ENCODE results near the gene TBX20.
A peak's percentile ranks its signal among the peaks of the same experiment; 100 is the strongest.
"Not testable (repeated sequence)": the region's sequence is repeated elsewhere in the genome, so short reads cannot be mapped to it uniquely, and the experiment has no call there.

TBX20 gene

GRCh38 chr7:35255443-35256255, 1.7 kb upstream of the TBX20 start:
- no peak for DNase-seq (ENCODE audit: low read depth)

GRCh38 chr7:35254496-35255442, 869 bp upstream of the TBX20 start:
- DNase-seq (ENCODE audit: low read depth): no peak

GRCh38 chr7:35253460-35253709, 515 bp downstream of the TBX20 start:
- DNase-seq (ENCODE audit: low read depth): no peak

- no peak for DNase-seq (ENCODE audit: low read depth)
Observed at GRCh38 chr7:35252612-35253459, 1.1 kb downstream of the TBX20 start.

GRCh38 chr7:35251606-35252310, 2.1 kb downstream of the TBX20 start:
- DNase-seq (ENCODE audit: low read depth): no peak

GRCh38 chr7:35250941-35251340, 3.0 kb downstream of the TBX20 start:
- DNase-seq (ENCODE audit: low read depth): no peak

GRCh38 chr7:35250452-35250851, 3.4 kb downstream of the TBX20 start:
- DNase-seq (ENCODE audit: low read depth): no peak

- no peak for DNase-seq (ENCODE audit: low read depth)
Observed at GRCh38 chr7:35249537-35249907, 4.4 kb downstream of the TBX20 start.

- no peak for DNase-seq (ENCODE audit: low read depth)
Observed at GRCh38 chr7:35248576-35249536, 5.0 kb downstream of the TBX20 start.

GRCh38 chr7:35246819-35247218, 7.1 kb downstream of the TBX20 start:
- DNase-seq (ENCODE audit: low read depth): no peak

- DNase-seq (ENCODE audit: low read depth): no peak
Observed at GRCh38 chr7:35241884-35242283, 12.0 kb downstream of the TBX20 start.

- DNase-seq (ENCODE audit: low read depth): no peak
Observed at GRCh38 chr7:35241436-35241835, 12.5 kb downstream of the TBX20 start.

GRCh38 chr7:35241008-35241407, 12.9 kb downstream of the TBX20 start:
- not testable (repeated sequence) for DNase-seq (ENCODE audit: low read depth)

- DNase-seq (ENCODE audit: low read depth): not testable (repeated sequence)
Observed at GRCh38 chr7:35238456-35238855, 15.4 kb downstream of the TBX20 start.

GRCh38 chr7:35232994-35233393, 20.9 kb downstream of the TBX20 start:
- DNase-seq (ENCODE audit: low read depth): no peak

GRCh38 chr7:35231221-35231620, 22.7 kb downstream of the TBX20 start:
- not testable (repeated sequence) for DNase-seq (ENCODE audit: low read depth)

GRCh38 chr7:35229116-35229780, 24.7 kb downstream of the TBX20 start:
- DNase-seq (ENCODE audit: low read depth): not testable (repeated sequence)

GRCh38 chr7:35228496-35229051, 25.3 kb downstream of the TBX20 start:
- DNase-seq (ENCODE audit: low read depth): not testable (repeated sequence)

- DNase-seq (ENCODE audit: low read depth): peak; percentile 45
Observed at GRCh38 chr7:35227438-35227837, 26.5 kb downstream of the TBX20 start.

GRCh38 chr7:35222445-35222844, 31.5 kb downstream of the TBX20 start:
- DNase-seq (ENCODE audit: low read depth): not testable (repeated sequence)
